CD4-positive, alpha-beta T cell (primary cell): ENCODE measurements around the gene PPP1R2B. TPM values are rescaled to one million over a fixed set of nuclear protein-coding genes. Genes with fewer than 3 reads are reported as not detected.

ENCODE experiments used
- ATAC-seq: fragments of 200-7000 bp; cut with Tn5 transposase; one replicate; pipeline ENCODE4 v1.10.0; 2022; ENCODE audit warnings: mild to moderate bottlenecking; ENCODE audit not compliant: poor library complexity
- CTCF ChIA-PET: fragments of 350-600 bp; sonication (Branson Sonifier 250); formaldehyde crosslinking; loops from one replicate; lab custom pipeline; 2021; ENCODE audit warnings: antibody characterized with exemption, inconsistent platforms; lab: Charles Lee
- POLR2A ChIA-PET: fragments of 350-600 bp; sonication (Branson Sonifier 250); formaldehyde crosslinking; loops from one replicate; lab custom pipeline; 2021; ENCODE audit warnings: antibody characterized with exemption, inconsistent platforms; lab: Charles Lee
- DNase-seq, 14 experiments: peaks; one replicate each; pipeline ENCODE4 v3.0.0-alpha.2; 2013 to 2020; ENCODE audit warnings: mixed read lengths in 2 of 14
- H3K27ac ChIP-seq, 2 donors: one replicate each; pipeline versions ENCODE4 v1.5.1 to v1.7.0; 2013; ENCODE audit warnings: low read length in 2 of 2, low read depth in 1 of 2, mild to moderate bottlenecking in 1 of 2
- H3K27me3 ChIP-seq, 2 experiments: 1 replicate in 1 of 2; 2 replicates in 1 of 2; pipeline versions ENCODE4 v1.6.1 to v1.7.0; 2013; ENCODE audit warnings: low read length in 2 of 2, control low read depth in 1 of 2, mild to moderate bottlenecking in 1 of 2, moderate library complexity in 1 of 2; ENCODE audit not compliant: insufficient read depth in 2 of 2, control insufficient read depth in 1 of 2
- H3K36me3 ChIP-seq: one replicate; pipeline ENCODE4 v1.6.1; 2013; ENCODE audit warnings: low read length, control low read depth; ENCODE audit not compliant: insufficient read depth
- H3K4me1 ChIP-seq: one replicate; pipeline ENCODE4 v1.6.1; 2013; ENCODE audit warnings: low read length, control low read depth; ENCODE audit not compliant: insufficient read depth
- H3K4me3 ChIP-seq: one replicate; pipeline ENCODE4 v1.5.1; 2013; ENCODE audit warnings: mild to moderate bottlenecking, low read length, moderate library complexity
- H3K9me3 ChIP-seq, 2 experiments: 1 replicate in 1 of 2; 2 replicates in 1 of 2; pipeline versions ENCODE4 v1.6.1 to v1.7.0; 2013; ENCODE audit warnings: low read length in 2 of 2, mild to moderate bottlenecking in 2 of 2, control low read depth in 1 of 2, moderate library complexity in 1 of 2; ENCODE audit not compliant: control insufficient read depth in 1 of 2, insufficient read depth in 1 of 2
- H3K27ac Mint-ChIP-seq: one replicate; pipeline ENCODE4 v1.8.0; 2020; ENCODE audit warnings: mixed read lengths
- H3K27me3 Mint-ChIP-seq: one replicate; pipeline ENCODE4 v1.8.0; 2021; ENCODE audit warnings: mixed read lengths
- H3K36me3 Mint-ChIP-seq: one replicate; pipeline ENCODE4 v1.8.0; 2021; ENCODE audit warnings: low read depth, mixed read lengths
- H3K4me1 Mint-ChIP-seq: one replicate; pipeline ENCODE4 v1.8.0; 2021; ENCODE audit warnings: low read depth, mixed read lengths
- H3K4me3 Mint-ChIP-seq: one replicate; pipeline ENCODE4 v1.8.0; 2020; ENCODE audit warnings: mild to moderate bottlenecking, mixed read lengths
- H3K9me3 Mint-ChIP-seq: one replicate; pipeline ENCODE4 v1.8.0; 2020; ENCODE audit warnings: mixed read lengths
- CTCF ChIP-seq: fragments of 200-600 bp; IDR thresholded peaks from one replicate; pipeline ENCODE4 v1.8.0; 2022; ENCODE audit warnings: antibody characterized with exemption, mild to moderate bottlenecking
- intact Hi-C, 2 experiments: fragments of 100-400 bp; cut with DNase I in 1 of 2; cut with micrococcal nuclease in 1 of 2; formaldehyde crosslinking; loops; one replicate each; pipeline versions ENCODE4 v1.15.1 to v1.9.0; 2023 to 2025; cut with DNase I, micrococcal nuclease
- total RNA-seq, 174 experiments: library from RNA in 2 of 174; stranded (reverse) in 2 of 174; gene quantifications; one replicate each; pipeline ENCODE4 v1.2.3 and lab custom pipeline; 2021 to 2026

The PPP1R2B gene
- total RNA-seq, 2 experiments from 2014 or later: 0.27 TPM; not detected in 1

GRCh38 chr5:156819537-156819936, 30.6 kb upstream of the PPP1R2B start:
- H3K9me3 ChIP-seq: no peaks in the 10 kb centered on the region
- H3K36me3 ChIP-seq: no peaks in the 10 kb centered on the region
- H3K4me1 ChIP-seq: no peaks in the 10 kb centered on the region
- H3K4me3 Mint-ChIP-seq: no peak overlapping the region
- DNase-seq: no peak
- CTCF ChIA-PET: no interaction called here
- no peak overlapping the region for H3K4me3 ChIP-seq
- no peaks in the 10 kb centered on the region for H3K4me1 Mint-ChIP-seq
- H3K9me3 Mint-ChIP-seq: no peaks in the 10 kb centered on the region
- no peaks in the 10 kb centered on the region for H3K36me3 Mint-ChIP-seq
- ATAC-seq: no peak
- intact Hi-C loops: no loop called here
- H3K27me3 Mint-ChIP-seq: peaks cover 4% of the 10 kb centered on the region
- TF ChIP-seq CTCF: no peak
- POLR2A ChIA-PET: no interaction called here
- H3K27ac ChIP-seq: no peak overlapping the region
- peaks cover 0 to 2% of the 10 kb centered on the region in 2 experiments for H3K27me3 ChIP-seq
- no peak overlapping the region for H3K27ac Mint-ChIP-seq

DNA sequence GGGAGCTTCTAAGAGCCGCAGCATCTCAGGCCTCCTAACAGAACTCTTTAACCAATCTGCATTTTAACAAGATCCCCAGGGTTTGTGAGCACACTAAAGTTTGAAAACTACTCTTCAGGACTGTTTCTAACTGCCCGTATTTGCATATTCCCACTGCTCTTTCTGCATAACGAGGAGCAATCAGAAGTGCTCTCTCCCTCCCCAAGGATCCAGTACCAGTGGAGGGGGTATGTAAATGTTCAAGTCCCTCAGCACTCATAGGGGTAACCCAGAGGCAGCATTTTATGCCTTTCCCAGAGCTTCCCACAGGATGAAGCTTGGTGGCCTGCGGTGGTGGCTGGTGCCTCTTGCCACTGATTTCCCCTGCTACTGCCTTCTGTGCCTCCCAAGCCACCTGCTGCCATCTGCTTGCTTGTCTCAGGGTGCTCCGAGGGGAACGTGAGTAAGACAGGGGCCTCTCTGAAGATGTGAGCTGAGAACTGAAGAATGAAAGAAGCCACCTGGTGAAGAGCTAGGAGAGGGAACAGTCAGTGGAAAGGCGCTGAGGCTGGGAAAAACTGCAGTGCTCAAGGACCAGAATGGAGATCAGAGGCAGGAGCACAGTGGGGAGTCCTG, 30.0 kb upstream of the PPP1R2B start:
- no peak for ATAC-seq
- Mint-ChIP-seq H3K4me1 (no peaks in the 10 kb centered on the region), H3K27me3 (peaks cover 4% of the 10 kb centered on the region), H3K9me3 (no peaks in the 10 kb centered on the region), H3K27ac (no peak overlapping the region), H3K4me3 (no peak overlapping the region), H3K36me3 (no peaks in the 10 kb centered on the region)
- ChIA-PET POLR2A (no interaction called here), CTCF (no interaction called here)
- no peak overlapping the region for H3K27ac ChIP-seq
- H3K4me3 ChIP-seq: no peak overlapping the region
- intact Hi-C loops: no loop called here
- no peak for DNase-seq
- no peak for TF ChIP-seq CTCF
- H3K9me3 ChIP-seq: no peaks in the 10 kb centered on the region
- peaks cover 0 to 2% of the 10 kb centered on the region in 2 experiments for H3K27me3 ChIP-seq
- no peaks in the 10 kb centered on the region for H3K36me3 ChIP-seq
- H3K4me1 ChIP-seq: no peaks in the 10 kb centered on the region

GRCh38 chr5:156824241-156824640, 25.9 kb upstream of the PPP1R2B start:
- Histone ChIP-seq H3K9me3 (no peaks in the 10 kb centered on the region), H3K27me3 (no peaks in the 10 kb centered on the region), H3K4me3 (no peak overlapping the region), H3K4me1 (no peaks in the 10 kb centered on the region), H3K36me3 (no peaks in the 10 kb centered on the region), H3K27ac (no peak overlapping the region)
- no peak overlapping the region for H3K4me3 Mint-ChIP-seq
- ATAC-seq (no peak), DNase-seq (no peak)
- no peaks in the 10 kb centered on the region for H3K4me1 Mint-ChIP-seq
- peaks cover 4% of the 10 kb centered on the region for H3K27me3 Mint-ChIP-seq
- POLR2A ChIA-PET: no interaction called here
- no peak for TF ChIP-seq CTCF
- CTCF ChIA-PET: no interaction called here
- H3K27ac Mint-ChIP-seq: no peak overlapping the region
- H3K36me3 Mint-ChIP-seq: no peaks in the 10 kb centered on the region
- intact Hi-C loops: no loop called here
- peaks cover 2% of the 10 kb centered on the region for H3K9me3 Mint-ChIP-seq
